OCI-LY7 (cell line): ENCODE data around the gene ITGA8. TPM values are rescaled to one million over a fixed set of nuclear protein-coding genes. Genes with fewer than 3 reads are reported as not detected.

Source experiments
- BruUV-seq: library from RNA; stranded (reverse); fragments of 400-500 nt; replicated peaks from 2 replicates; lab custom pipeline; 2021; lab: Mats Ljungman, UMichigan
- CTCF ChIA-PET: fragments of 300-600 bp; sonication (Branson Sonifier 250); formaldehyde crosslinking; loops from one replicate; lab custom pipeline; 2022; ENCODE audit warnings: antibody characterized with exemption; ENCODE audit not compliant: unreplicated experiment; lab: Charles Lee
- POLR2A ChIA-PET: fragments of 300-600 bp; sonication (Branson Sonifier 250); formaldehyde crosslinking; loops from one replicate; lab custom pipeline; 2022; ENCODE audit warnings: antibody characterized with exemption; lab: Charles Lee
- DNase-seq: peaks from one replicate; pipeline ENCODE4 v3.0.0-alpha.2; 2015; ENCODE audit warnings: low spot score
- H2AFZ ChIP-seq: fragments of 200-600 bp; sonication (generic), shearing (Covaris generic); 2 replicates; pipeline ENCODE4 v1.6.1; 2014; ENCODE audit warnings: mild to moderate bottlenecking, antibody characterized with exemption, low read length, moderate library complexity
- H3K27ac ChIP-seq: fragments of 200-600 bp; sonication (generic); 2 replicates; pipeline ENCODE4 v1.5.1; 2014; ENCODE audit warnings: mixed run types, low read depth, mild to moderate bottlenecking, moderate library complexity, low read length, inconsistent platforms; ENCODE audit not compliant: poor library complexity, severe bottlenecking
- H3K36me3 ChIP-seq: fragments of 200-600 bp; sonication (generic); 2 replicates; pipeline ENCODE4 v1.6.1; 2014; ENCODE audit warnings: mild to moderate bottlenecking, antibody characterized with exemption, low read length, moderate library complexity, mixed read lengths; ENCODE audit not compliant: insufficient read depth
- H3K4me1 ChIP-seq: fragments of 200-600 bp; sonication (generic); 2 replicates; pipeline ENCODE4 v1.5.1; 2014; ENCODE audit warnings: mild to moderate bottlenecking, low read length; ENCODE audit not compliant: insufficient read depth, poor library complexity, severe bottlenecking
- H3K4me2 ChIP-seq: fragments of 200-600 bp; sonication (generic); 2 replicates; pipeline ENCODE4 v1.6.1; 2014; ENCODE audit warnings: mild to moderate bottlenecking, low read length
- H3K4me3 ChIP-seq: fragments of 200-600 bp; sonication (generic); 2 replicates; pipeline ENCODE4 v1.5.1; 2014; ENCODE audit warnings: mild to moderate bottlenecking, low read depth, low read length; ENCODE audit not compliant: poor library complexity, severe bottlenecking
- H3K79me2 ChIP-seq: fragments of 200-600 bp; sonication (generic); 2 replicates; pipeline ENCODE4 v1.6.1; 2016; ENCODE audit warnings: low read depth, mild to moderate bottlenecking, low read length, moderate library complexity, mixed read lengths; ENCODE audit not compliant: insufficient read depth
- H3K9me2 ChIP-seq: fragments of 200-600 bp; sonication (generic); 2 replicates; pipeline ENCODE4 v1.6.1; 2016; ENCODE audit warnings: mild to moderate bottlenecking, low read length, mixed read lengths; ENCODE audit not compliant: insufficient read depth
- H3K9me3 ChIP-seq: fragments of 200-600 bp; sonication (generic); 2 replicates; pipeline ENCODE4 v1.6.1; 2014; ENCODE audit warnings: mild to moderate bottlenecking, mixed run types, low read length, mixed read lengths
- H4K20me1 ChIP-seq: fragments of 200-600 bp; sonication (generic); 2 replicates; pipeline ENCODE4 v1.6.1; 2014; ENCODE audit warnings: mild to moderate bottlenecking, antibody characterized with exemption, low read length, moderate library complexity, mixed read lengths; ENCODE audit not compliant: insufficient read depth
- CTCF ChIP-seq: fragments of 200-600 bp; sonication (generic); conservative IDR thresholded peaks from 2 replicates; pipeline ENCODE4 v1.5.1; 2014; ENCODE audit warnings: mild to moderate bottlenecking, antibody characterized with exemption, low read length, moderate library complexity, mixed read lengths
- EZH2phosphoT487 ChIP-seq: fragments of 200-600 bp; sonication (generic); IDR thresholded peaks from 2 replicates; pipeline ENCODE4 v1.6.1; 2018; ENCODE audit warnings: low read depth, borderline replicate concordance, mild to moderate bottlenecking, mixed run types, antibody characterized with exemption, low read length, moderate library complexity, mixed read lengths
- intact Hi-C: fragments of 100-400 bp; cut with micrococcal nuclease; formaldehyde crosslinking; loops from one replicate; pipeline ENCODE4 v1.10.0; 2022; ENCODE audit not compliant: unreplicated experiment
- total RNA-seq, 2 experiments: library from RNA; depleted of rRNA in 1 of 2; stranded (reverse); fragments of >200 nt in 1 of 2; shearing (Covaris generic) in 1 of 2; gene quantifications; 2 replicates each; pipeline ENCODE4 v1.2.3, GENCODE V29; 2014 to 2022

ITGA8 gene
- total RNA-seq, 2 experiments from 2014 or later, result not detected

- CTCF ChIA-PET, result no interaction called here
- no peak for DNase-seq
- no peaks in the 10 kb centered on the region for H3K79me2 ChIP-seq
- TF ChIP-seq CTCF (no peak), EZH2phosphoT487 (no peak)
- no peaks in the 10 kb centered on the region for H3K36me3 ChIP-seq
- H3K9me3 ChIP-seq, result no peaks in the 10 kb centered on the region
- intact Hi-C loops, result no loop called here
- no peak overlapping the region for H3K4me2 ChIP-seq
- H3K4me1 ChIP-seq, result no peaks in the 10 kb centered on the region
- BruUV-seq, result no TSS peak
- no peak overlapping the region for H3K27ac ChIP-seq
- H2AFZ ChIP-seq, result no peak overlapping the region
- no peaks in the 10 kb centered on the region for H4K20me1 ChIP-seq
- H3K9me2 ChIP-seq, result no peaks in the 10 kb centered on the region
- no peak overlapping the region for H3K4me3 ChIP-seq
- POLR2A ChIA-PET, result interaction anchor here (0.6 kb wide), 1 partner anchor 8 kb away, joined by 3 read pairs; no protein-coding TSS in a partner anchor
Observed at GRCh38 chr10:15567952-15568351, 151.8 kb downstream of the ITGA8 start.

GRCh38 chr10:15563246-15563645 lies 156.5 kb downstream of the ITGA8 start:
- H3K9me2 ChIP-seq, result no peaks in the 10 kb centered on the region
- BruUV-seq, result no TSS peak
- CTCF ChIA-PET, result no interaction called here
- no peaks in the 10 kb centered on the region for H3K9me3 ChIP-seq
- no peak overlapping the region for H3K27ac ChIP-seq
- TF ChIP-seq CTCF (no peak), EZH2phosphoT487 (no peak)
- DNase-seq, result no peak
- intact Hi-C loops, result no loop called here
- H3K4me1 ChIP-seq, result no peaks in the 10 kb centered on the region
- H3K4me2 ChIP-seq, result no peak overlapping the region
- H3K4me3 ChIP-seq, result no peak overlapping the region
- no peaks in the 10 kb centered on the region for H3K79me2 ChIP-seq
- H2AFZ ChIP-seq, result no peak overlapping the region
- H3K36me3 ChIP-seq, result no peaks in the 10 kb centered on the region
- POLR2A ChIA-PET, result interaction anchor here (1.0 to 1.5 kb wide), 2 partner anchors 10 to 16 kb away, joined by 3 to 5 read pairs; no protein-coding TSS in a partner anchor
- no peaks in the 10 kb centered on the region for H4K20me1 ChIP-seq

- H3K27ac ChIP-seq, result no peak overlapping the region
- H3K4me3 ChIP-seq, result no peak overlapping the region
- intact Hi-C loops, result no loop called here
- no TSS peak for BruUV-seq
- ChIA-PET CTCF (no interaction called here), POLR2A (no interaction called here)
- H3K4me2 ChIP-seq, result no peak overlapping the region
- DNase-seq, result no peak
- H2AFZ ChIP-seq, result no peak overlapping the region
- no peaks in the 10 kb centered on the region for H4K20me1 ChIP-seq
- H3K9me3 ChIP-seq, result no peaks in the 10 kb centered on the region
- no peaks in the 10 kb centered on the region for H3K9me2 ChIP-seq
- no peaks in the 10 kb centered on the region for H3K36me3 ChIP-seq
- no peaks in the 10 kb centered on the region for H3K79me2 ChIP-seq
- H3K4me1 ChIP-seq, result no peaks in the 10 kb centered on the region
- TF ChIP-seq EZH2phosphoT487 (no peak), CTCF (no peak)
Observed at GRCh38 chr10:15562578-15562977, 157.1 kb downstream of the ITGA8 start.
